Glutamatergic neuron (in vitro differentiated cells): ENCODE measurements around the gene INPP4B. TPM values are rescaled to one million over a fixed set of nuclear protein-coding genes. Genes with fewer than 3 reads are reported as not detected.

Experiments
- DNase-seq: peaks from one replicate; pipeline ENCODE4 v3.0.0; 2022
- H3K27ac Mint-ChIP-seq: one replicate; pipeline ENCODE4 v1.8.0; 2020; ENCODE audit warnings: mild to moderate bottlenecking, mixed read lengths, inconsistent platforms; ENCODE audit not compliant: unreplicated experiment
- H3K27me3 Mint-ChIP-seq: one replicate; pipeline ENCODE4 v1.8.0; 2020; ENCODE audit warnings: mild to moderate bottlenecking, moderate library complexity, mixed read lengths, inconsistent platforms; ENCODE audit not compliant: unreplicated experiment
- H3K36me3 Mint-ChIP-seq: one replicate; pipeline ENCODE4 v1.8.0; 2020; ENCODE audit warnings: mild to moderate bottlenecking, mixed read lengths, inconsistent platforms; ENCODE audit not compliant: unreplicated experiment
- H3K4me1 Mint-ChIP-seq: one replicate; pipeline ENCODE4 v1.8.0; 2020; ENCODE audit warnings: mild to moderate bottlenecking, low read depth, mixed read lengths, inconsistent platforms; ENCODE audit not compliant: unreplicated experiment
- H3K4me3 Mint-ChIP-seq: one replicate; pipeline ENCODE4 v1.8.0; 2020; ENCODE audit warnings: mild to moderate bottlenecking, mixed read lengths, inconsistent platforms; ENCODE audit not compliant: unreplicated experiment
- H3K9me3 Mint-ChIP-seq: one replicate; pipeline ENCODE4 v1.8.0; 2020; ENCODE audit warnings: mild to moderate bottlenecking, moderate library complexity, mixed read lengths, inconsistent platforms; ENCODE audit not compliant: unreplicated experiment
- CTCF ChIP-seq: fragments of 200-600 bp; sonication (generic); IDR thresholded peaks from one replicate; pipeline ENCODE4 v1.5.0; 2021; ENCODE audit not compliant: partially characterized antibody, unreplicated experiment
- total RNA-seq: library from RNA; stranded (reverse); fragmentation: NEBNext Ultra II Directional; extraction: Animal tissue kit (Norgen Biotek cat#: 25700); gene quantifications from one replicate; pipeline ENCODE4 v1.2.1, GENCODE V29; 2021; ENCODE audit not compliant: unreplicated experiment

The INPP4B gene
- total RNA-seq, 1 donor from 2014 or later, result 2.4 TPM

- no peaks in the 10 kb centered on the region for H3K36me3 Mint-ChIP-seq
- H3K27ac Mint-ChIP-seq, result no peak overlapping the region
- no peaks in the 10 kb centered on the region for H3K4me1 Mint-ChIP-seq
- DNase-seq, result no peak
- no peaks in the 10 kb centered on the region for H3K27me3 Mint-ChIP-seq
- H3K4me3 Mint-ChIP-seq, result no peak overlapping the region
- TF ChIP-seq CTCF, result no peak
- H3K9me3 Mint-ChIP-seq, result no peaks in the 10 kb centered on the region
Observed at GRCh38 chr4:142703694-142704309, 142.3 kb downstream of the INPP4B start.

GRCh38 chr4:142701017-142701416 lies 145.1 kb downstream of the INPP4B start:
- no peaks in the 10 kb centered on the region for H3K36me3 Mint-ChIP-seq
- no peaks in the 10 kb centered on the region for H3K4me1 Mint-ChIP-seq
- no peak for TF ChIP-seq CTCF
- H3K27me3 Mint-ChIP-seq, result no peaks in the 10 kb centered on the region
- no peak for DNase-seq
- no peaks in the 10 kb centered on the region for H3K9me3 Mint-ChIP-seq
- no peak overlapping the region for H3K4me3 Mint-ChIP-seq
- H3K27ac Mint-ChIP-seq, result no peak overlapping the region

- Mint-ChIP-seq H3K4me3 (no peak overlapping the region), H3K4me1 (no peaks in the 10 kb centered on the region), H3K36me3 (no peaks in the 10 kb centered on the region), H3K27ac (no peak overlapping the region), H3K27me3 (no peaks in the 10 kb centered on the region), H3K9me3 (no peaks in the 10 kb centered on the region)
- no peak for DNase-seq
- TF ChIP-seq CTCF, result no peak
Observed at GRCh38 chr4:142700531-142700930, 145.6 kb downstream of the INPP4B start.

- Mint-ChIP-seq H3K4me1 (no peaks in the 10 kb centered on the region), H3K27ac (no peak overlapping the region), H3K36me3 (no peaks in the 10 kb centered on the region), H3K27me3 (no peaks in the 10 kb centered on the region), H3K4me3 (no peak overlapping the region), H3K9me3 (no peaks in the 10 kb centered on the region)
- TF ChIP-seq CTCF, result no peak
- no peak for DNase-seq
Observed at GRCh38 chr4:142698552-142698951, 147.5 kb downstream of the INPP4B start.

- Mint-ChIP-seq H3K27me3 (no peaks in the 10 kb centered on the region), H3K9me3 (no peaks in the 10 kb centered on the region), H3K36me3 (no peaks in the 10 kb centered on the region), H3K27ac (no peak overlapping the region), H3K4me3 (no peak overlapping the region), H3K4me1 (no peaks in the 10 kb centered on the region)
- no peak for DNase-seq
- TF ChIP-seq CTCF, result no peak
Observed at GRCh38 chr4:142697928-142698327, 148.2 kb downstream of the INPP4B start.
